GM18951 (cell line): ENCODE data around the gene FUBP3.

Experiments used
- POLR2A ChIP-seq: IDR thresholded peaks from 4 replicates; pipeline ENCODE4 v1.6.1; 2011; ENCODE audit warnings: mild to moderate bottlenecking; ENCODE audit not compliant: insufficient read length, insufficient read depth; ENCODE audit errors: extremely low read depth
- in situ Hi-C: fragments of 300-500 bp; cut with MboI; formaldehyde crosslinking; loops from one replicate; pipeline ENCODE4 v1.12.0; 2022; ENCODE audit warnings: low sequenced_read_pairs, mixed read lengths, inconsistent platforms; ENCODE audit not compliant: unreplicated experiment

Gene FUBP3

GRCh38 chr9:130607640-130608420 is 28.5 kb downstream of the FUBP3 start:
- in situ Hi-C loops = no loop called here
- TF ChIP-seq POLR2A = no peak

- TF ChIP-seq POLR2A = no peak
- in situ Hi-C loops = no loop called here
These were observed 29.3 kb downstream of the FUBP3 start for GRCh38 chr9:130608554-130609134.

GRCh38 chr9:130609163-130609562 is 29.8 kb downstream of the FUBP3 start:
- no peak for TF ChIP-seq POLR2A
- in situ Hi-C loops = no loop called here

- in situ Hi-C loops = no loop called here
- no peak for TF ChIP-seq POLR2A
These were observed 31.7 kb downstream of the FUBP3 start for GRCh38 chr9:130610862-130611707.

GRCh38 chr9:130616451-130616850 is 37.1 kb downstream of the FUBP3 start:
- in situ Hi-C loops = no loop called here
- TF ChIP-seq POLR2A = no peak

GRCh38 chr9:130623466-130623865 is 44.1 kb downstream of the FUBP3 start:
- no peak for TF ChIP-seq POLR2A
- in situ Hi-C loops = no loop called here

GRCh38 chr9:130624154-130624553 is 44.8 kb downstream of the FUBP3 start:
- in situ Hi-C loops = no loop called here
- no peak for TF ChIP-seq POLR2A

GRCh38 chr9:130626249-130626996 is 47.0 kb downstream of the FUBP3 start:
- in situ Hi-C loops = no loop called here
- no peak for TF ChIP-seq POLR2A

- no peak for TF ChIP-seq POLR2A
- in situ Hi-C loops = no loop called here
These were observed 47.7 kb downstream of the FUBP3 start for GRCh38 chr9:130627051-130627450.

- in situ Hi-C loops = no loop called here
- no peak for TF ChIP-seq POLR2A
These were observed 48.8 kb downstream of the FUBP3 start for GRCh38 chr9:130627896-130628792.

- TF ChIP-seq POLR2A = no peak
- in situ Hi-C loops = no loop called here
These were observed 50.2 kb downstream of the FUBP3 start for GRCh38 chr9:130629443-130630070.

GRCh38 chr9:130630071-130630450 is 50.7 kb downstream of the FUBP3 start:
- in situ Hi-C loops = no loop called here
- TF ChIP-seq POLR2A = no peak
